Measurements from ENCODE around the gene RAPSN. TPM values are rescaled to one million over a fixed set of nuclear protein-coding genes. Genes with fewer than 3 reads are reported as not detected.

The RAPSN gene
- total RNA-seq, 3 donors from 2014 or later, result 0.41 to 0.96 (median 0.95) TPM

GRCh38 chr11:47451990-47452389, 3.1 kb upstream of the RAPSN start:
- intact Hi-C loops (cut with DNase I, micrococcal nuclease), result loop anchor here in 1 of 2 donors (10.0 kb wide), 1 partner anchor 77 kb away; the partner anchor contains the start of gene SPI1
- DNase-seq, result peak in 1 of 3 donors; percentile 2

GRCh38 chr11:47451436-47451835, 2.5 kb upstream of the RAPSN start:
- no peak for TF ChIP-seq CTCF (IDR thresholded peaks at IDR 0.05)
- DNase-seq (no peak), ATAC-seq (no peak)
- intact Hi-C loops (cut with DNase I, micrococcal nuclease), result loop anchor here in 1 of 2 donors (10.0 kb wide), 1 partner anchor 77 kb away; the partner anchor contains the start of gene SPI1
- Histone ChIP-seq H3K4me1 (ENCODE audit: low read depth) (no peaks in the 10 kb centered on the region), H3K4me3 (no peak overlapping the region), H3K9me3 (no peaks in the 10 kb centered on the region), H3K36me3 (ENCODE audit: low read depth) (no peaks in the 10 kb centered on the region)

More at GRCh38 chr11:47451990-47452389, 3.1 kb upstream of the RAPSN start:
- H3K9me3 ChIP-seq, result no peaks in the 10 kb centered on the region
- no peaks in the 10 kb centered on the region for H3K36me3 ChIP-seq (ENCODE audit: low read depth)
- H3K4me1 ChIP-seq (ENCODE audit: low read depth), result no peaks in the 10 kb centered on the region
- H3K4me3 ChIP-seq, result no peak overlapping the region
- TF ChIP-seq CTCF (IDR thresholded peaks at IDR 0.05), result no peak
- ATAC-seq, result no peak

GRCh38 chr11:47449541-47449940, 605 bp upstream of the RAPSN start:
- intact Hi-C loops (cut with DNase I, micrococcal nuclease), result no loop called here
- H3K9me3 ChIP-seq, result no peaks in the 10 kb centered on the region
- ATAC-seq (no peak), DNase-seq (no peak)
- no peaks in the 10 kb centered on the region for H3K4me1 ChIP-seq (ENCODE audit: low read depth)
- no peaks in the 10 kb centered on the region for H3K36me3 ChIP-seq (ENCODE audit: low read depth)
- TF ChIP-seq CTCF (IDR thresholded peaks at IDR 0.05), result no peak
- no peak overlapping the region for H3K4me3 ChIP-seq

- ATAC-seq (no peak), DNase-seq (no peak)
- Histone ChIP-seq H3K36me3 (ENCODE audit: low read depth) (no peaks in the 10 kb centered on the region), H3K4me1 (ENCODE audit: low read depth) (no peaks in the 10 kb centered on the region), H3K9me3 (no peaks in the 10 kb centered on the region), H3K4me3 (no peak overlapping the region)
- intact Hi-C loops (cut with DNase I, micrococcal nuclease), result no loop called here
- TF ChIP-seq CTCF (IDR thresholded peaks at IDR 0.05), result no peak
Observed at GRCh38 chr11:47447906-47448305, 1.0 kb downstream of the RAPSN start.

- Histone ChIP-seq H3K36me3 (ENCODE audit: low read depth) (no peaks in the 10 kb centered on the region), H3K9me3 (no peaks in the 10 kb centered on the region), H3K4me1 (ENCODE audit: low read depth) (no peaks in the 10 kb centered on the region), H3K4me3 (no peak overlapping the region)
- DNase-seq (no peak), ATAC-seq (peak; percentile 17)
- TF ChIP-seq CTCF (IDR thresholded peaks at IDR 0.05), result no peak
- intact Hi-C loops (cut with DNase I, micrococcal nuclease), result no loop called here
Observed at GRCh38 chr11:47446833-47447232, 2.1 kb downstream of the RAPSN start.

- H3K4me3 ChIP-seq, result no peak overlapping the region
- TF ChIP-seq CTCF (IDR thresholded peaks at IDR 0.05), result no peak
- no peaks in the 10 kb centered on the region for H3K4me1 ChIP-seq (ENCODE audit: low read depth)
- H3K9me3 ChIP-seq, result no peaks in the 10 kb centered on the region
- no peak for DNase-seq
- H3K36me3 ChIP-seq (ENCODE audit: low read depth), result no peaks in the 10 kb centered on the region
- ATAC-seq, result no peak
- intact Hi-C loops (cut with DNase I, micrococcal nuclease), result no loop called here
Observed at GRCh38 chr11:47445840-47446239, 3.1 kb downstream of the RAPSN start.

Data from mucosa of descending colon (tissue), 3 donors.